Measurements from ENCODE around the gene GALNT9.

The GALNT9 gene

DNA sequence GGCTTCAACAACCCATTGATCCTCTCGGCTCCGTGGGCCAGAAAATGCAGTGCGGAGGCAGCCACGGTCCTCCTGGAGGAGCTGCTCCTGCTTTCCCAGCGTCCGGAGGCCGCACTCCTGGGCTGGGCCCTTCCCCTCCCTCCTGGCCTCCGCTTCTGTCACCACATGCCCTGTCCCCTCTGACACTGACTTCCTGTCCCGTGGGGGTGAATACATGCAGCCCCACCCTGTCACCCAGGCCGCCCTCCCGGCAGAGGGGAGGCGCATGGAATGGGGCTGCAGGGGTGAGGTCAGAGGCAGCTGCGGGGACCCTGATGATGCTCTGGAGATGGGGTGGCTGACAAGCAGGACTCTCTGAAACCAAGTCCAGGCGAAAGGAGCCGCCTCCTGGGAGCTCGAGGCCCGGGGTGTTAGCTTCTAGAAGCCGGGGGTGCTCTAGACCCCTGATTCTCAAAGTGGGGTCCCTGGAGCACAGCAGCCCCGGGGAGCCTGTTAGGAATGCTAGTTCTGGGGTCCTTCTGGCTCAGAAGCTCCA lies 152.9 kb downstream of the GALNT9 start:
- no peak for TF ChIP-seq CTCF (IDR thresholded peaks at IDR 0.05; ENCODE audit: low read depth, low read length)
- no peak overlapping the region for H3K4me3 ChIP-seq (replicated peaks in 1 of 2; ENCODE audit: low read depth in 2 of 2, low read length in 2 of 2)
- DNase-seq (ENCODE audit: low read depth in 2 of 2): no peak

DNA sequence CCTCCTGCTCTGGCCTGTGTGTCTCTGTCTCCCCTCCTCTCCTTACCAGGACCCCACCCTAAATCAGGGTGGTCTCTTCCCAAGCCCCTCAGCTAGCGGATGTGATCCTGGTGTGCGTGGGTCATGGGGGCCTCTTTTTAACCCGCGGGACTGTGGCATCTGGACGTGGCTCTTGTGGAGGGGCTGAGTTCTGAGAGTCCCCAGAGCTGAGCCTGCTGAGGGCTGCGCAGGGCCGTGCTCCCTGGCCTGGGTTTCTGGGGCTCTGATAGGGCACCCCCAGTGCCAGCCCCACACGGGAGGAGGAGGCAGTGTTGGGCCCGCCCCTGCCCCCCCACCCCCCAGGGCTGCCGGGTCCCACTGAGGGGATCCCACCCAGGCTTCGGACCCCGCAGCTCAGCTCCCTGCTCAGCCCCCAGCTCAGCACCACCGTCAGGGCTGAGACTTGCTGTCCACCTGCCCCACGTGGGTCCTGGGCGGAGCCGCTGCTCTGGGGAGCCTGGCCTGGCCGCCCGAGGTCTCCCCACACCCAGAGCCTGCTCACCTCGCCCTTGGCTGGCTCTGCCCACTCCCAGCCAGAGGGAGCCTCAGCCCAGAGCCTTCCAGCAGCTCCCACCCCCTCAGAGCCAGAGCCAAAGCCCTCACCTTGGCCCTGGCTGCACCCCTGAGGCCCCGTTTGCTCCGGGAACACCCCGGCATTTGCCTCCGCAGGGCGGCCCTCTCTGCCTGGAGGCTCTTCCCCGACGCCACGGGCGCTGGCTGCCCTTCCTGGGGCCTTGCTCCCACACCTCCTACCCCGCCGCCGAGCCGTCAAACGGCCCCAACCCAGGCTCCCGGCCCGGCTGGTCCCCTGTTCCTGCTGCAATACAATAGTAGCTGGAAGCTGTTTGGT lies 153.6 kb downstream of the GALNT9 start:
- no peak overlapping the region for H3K4me3 ChIP-seq (replicated peaks in 1 of 2; ENCODE audit: low read depth in 2 of 2, low read length in 2 of 2)
- no peak for TF ChIP-seq CTCF (IDR thresholded peaks at IDR 0.05; ENCODE audit: low read depth, low read length)
- DNase-seq (ENCODE audit: low read depth in 2 of 2): no peak

DNA sequence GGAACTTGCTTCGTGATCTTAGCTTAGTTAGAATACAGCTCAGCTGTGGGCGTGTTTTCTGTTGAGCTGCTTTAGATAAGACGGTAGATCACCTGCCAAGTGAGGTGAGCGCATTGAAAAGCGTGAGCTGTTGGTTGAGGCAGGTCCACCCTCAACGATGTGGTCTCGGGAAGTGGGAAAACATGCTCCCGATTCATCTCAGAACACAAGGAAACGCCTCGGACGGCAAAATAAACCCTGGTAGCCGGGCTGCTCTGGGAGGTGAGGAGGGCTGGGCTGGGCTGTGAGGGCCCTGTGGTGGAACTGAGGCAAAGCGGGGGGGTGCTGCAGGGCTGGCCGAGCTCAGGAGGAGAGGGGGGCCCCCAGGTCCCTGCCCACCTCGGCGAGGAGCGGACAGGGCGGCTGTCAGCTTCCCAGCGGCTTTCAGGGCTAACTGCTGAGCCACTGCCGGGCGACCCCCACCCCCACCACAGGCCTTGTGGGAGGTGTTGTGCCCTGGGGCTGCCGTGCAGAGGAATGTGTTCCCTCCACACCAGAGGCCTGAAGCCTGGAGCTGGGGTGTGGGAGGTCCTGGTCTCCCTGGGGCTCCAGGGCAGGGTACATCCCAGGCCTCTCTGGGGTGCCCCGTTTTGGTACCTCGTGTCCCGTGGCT lies 154.4 kb downstream of the GALNT9 start:
- DNase-seq (ENCODE audit: low read depth in 2 of 2): no peak
- no peak for TF ChIP-seq CTCF (IDR thresholded peaks at IDR 0.05; ENCODE audit: low read depth, low read length)
- H3K4me3 ChIP-seq (replicated peaks in 1 of 2; ENCODE audit: low read depth in 2 of 2, low read length in 2 of 2): no peak overlapping the region

- no peak overlapping the region for H3K4me3 ChIP-seq (replicated peaks in 1 of 2; ENCODE audit: low read depth in 2 of 2, low read length in 2 of 2)
- TF ChIP-seq CTCF (IDR thresholded peaks at IDR 0.05; ENCODE audit: low read depth, low read length): no peak
- no peak for DNase-seq (ENCODE audit: low read depth in 2 of 2)
Observed at GRCh38 chr12:132174015-132174838, 155.2 kb downstream of the GALNT9 start.

- no peak for TF ChIP-seq CTCF (IDR thresholded peaks at IDR 0.05; ENCODE audit: low read depth, low read length)
- DNase-seq (ENCODE audit: low read depth in 2 of 2): no peak
- H3K4me3 ChIP-seq (replicated peaks in 1 of 2; ENCODE audit: low read depth in 2 of 2, low read length in 2 of 2): no peak overlapping the region
Observed at GRCh38 chr12:132173135-132174014, 156.0 kb downstream of the GALNT9 start.

DNA sequence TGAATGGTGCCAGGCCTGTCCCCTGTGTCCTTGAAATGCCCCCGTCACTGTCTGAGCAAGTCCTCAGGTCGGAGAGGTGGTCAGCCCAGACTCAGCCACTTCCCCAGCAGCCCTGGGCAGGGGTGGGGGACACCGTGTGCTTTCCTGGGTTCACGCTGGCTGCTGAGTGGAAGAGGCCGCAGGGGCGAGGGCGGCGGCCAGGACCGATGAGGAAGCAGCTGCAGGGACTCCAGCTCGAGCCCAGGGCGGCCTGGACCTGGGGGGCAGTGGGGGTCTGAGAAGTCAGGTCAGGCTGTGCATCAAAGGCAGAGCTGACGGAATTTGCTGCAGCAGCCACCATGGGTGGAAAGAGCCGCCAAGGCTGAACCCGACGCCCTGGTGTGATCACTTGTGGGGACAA lies 156.8 kb downstream of the GALNT9 start:
- no peak overlapping the region for H3K4me3 ChIP-seq (replicated peaks in 1 of 2; ENCODE audit: low read depth in 2 of 2, low read length in 2 of 2)
- no peak for TF ChIP-seq CTCF (IDR thresholded peaks at IDR 0.05; ENCODE audit: low read depth, low read length)
- no peak for DNase-seq (ENCODE audit: low read depth in 2 of 2)

Measured in cardiac fibroblast (primary cell).